ENCODE data around the gene TDP2. TPM values are rescaled to one million over a fixed set of nuclear protein-coding genes. Genes with fewer than 3 reads are reported as not detected.

TDP2 gene
- total and polyA plus RNA-seq, 2 donors from 2014 or later, result 33.0 to 82.9 TPM

DNA sequence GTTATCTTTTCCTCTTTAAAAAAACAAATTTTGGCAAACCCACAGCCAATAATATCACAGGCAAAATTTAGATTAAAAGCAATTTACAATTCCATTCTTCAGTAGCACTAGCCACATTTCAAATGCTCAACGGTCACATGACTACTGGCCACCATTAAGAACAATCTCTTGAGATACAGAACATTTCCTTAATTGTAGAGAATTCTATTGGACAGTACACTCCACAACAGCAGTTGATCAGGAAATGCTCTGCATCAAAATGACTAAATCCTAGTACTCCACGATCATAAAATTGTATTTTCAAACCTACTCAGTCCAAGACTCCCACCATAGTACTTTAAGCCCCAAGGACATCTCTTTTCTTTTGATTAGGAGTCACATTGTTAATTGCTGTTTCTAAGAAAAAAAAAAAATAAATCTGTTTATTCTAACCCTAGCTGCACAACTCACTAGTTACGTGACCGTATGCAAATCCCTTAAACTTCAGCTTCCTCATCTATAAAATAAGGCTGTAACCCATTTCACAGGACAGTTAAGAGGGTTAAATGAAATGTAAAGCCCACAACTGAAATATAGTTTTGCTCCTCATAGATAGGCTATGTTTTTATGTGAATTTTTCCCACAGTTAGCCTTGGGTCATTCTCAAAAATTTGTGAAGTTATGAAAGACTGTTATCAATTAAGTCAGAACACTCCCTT is 42.5 kb upstream of the TDP2 start:
- no peaks in the 10 kb centered on the region for H3K9me3 ChIP-seq (ENCODE audit: control insufficient read depth in 2 of 3, insufficient read depth in 1 of 3, low read length in 3 of 3)
- H3K36me3 ChIP-seq (ENCODE audit: control insufficient read depth in 2 of 3, insufficient read depth in 3 of 3, low read length in 3 of 3), result peaks cover 15 to 82% (median 44%) of the 10 kb centered on the region in 3 donors
- H3K4me3 ChIP-seq (ENCODE audit: low read length in 3 of 3), result no peak overlapping the region
- peaks cover 0 to 6% (median 0%) of the 10 kb centered on the region in 3 donors for H3K4me1 ChIP-seq (ENCODE audit: control insufficient read depth in 2 of 3, insufficient read depth in 2 of 3, low read depth in 1 of 3, low read length in 3 of 3)
- FAIRE-seq (no peak), DNase-seq (no peak)
- H3K27ac ChIP-seq (ENCODE audit: low read depth in 2 of 2, low read length in 2 of 2), result no peak overlapping the region
- H3K9ac ChIP-seq (ENCODE audit: low read length in 3 of 3), result no peak overlapping the region
- intact Hi-C loops (cut with DNase I), result no loop called here
- H3K27me3 ChIP-seq (ENCODE audit: control insufficient read depth, insufficient read depth, low read length), result no peaks in the 10 kb centered on the region
- TF ChIP-seq, protein P1, sequence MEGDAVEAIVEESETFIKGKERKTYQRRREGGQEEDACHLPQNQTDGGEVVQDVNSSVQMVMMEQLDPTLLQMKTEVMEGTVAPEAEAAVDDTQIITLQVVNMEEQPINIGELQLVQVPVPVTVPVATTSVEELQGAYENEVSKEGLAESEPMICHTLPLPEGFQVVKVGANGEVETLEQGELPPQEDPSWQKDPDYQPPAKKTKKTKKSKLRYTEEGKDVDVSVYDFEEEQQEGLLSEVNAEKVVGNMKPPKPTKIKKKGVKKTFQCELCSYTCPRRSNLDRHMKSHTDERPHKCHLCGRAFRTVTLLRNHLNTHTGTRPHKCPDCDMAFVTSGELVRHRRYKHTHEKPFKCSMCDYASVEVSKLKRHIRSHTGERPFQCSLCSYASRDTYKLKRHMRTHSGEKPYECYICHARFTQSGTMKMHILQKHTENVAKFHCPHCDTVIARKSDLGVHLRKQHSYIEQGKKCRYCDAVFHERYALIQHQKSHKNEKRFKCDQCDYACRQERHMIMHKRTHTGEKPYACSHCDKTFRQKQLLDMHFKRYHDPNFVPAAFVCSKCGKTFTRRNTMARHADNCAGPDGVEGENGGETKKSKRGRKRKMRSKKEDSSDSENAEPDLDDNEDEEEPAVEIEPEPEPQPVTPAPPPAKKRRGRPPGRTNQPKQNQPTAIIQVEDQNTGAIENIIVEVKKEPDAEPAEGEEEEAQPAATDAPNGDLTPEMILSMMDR (IDR thresholded peaks at IDR 0.05; ENCODE audit: borderline replicate concordance, extremely low read depth, insufficient read depth), result no peak

DNA sequence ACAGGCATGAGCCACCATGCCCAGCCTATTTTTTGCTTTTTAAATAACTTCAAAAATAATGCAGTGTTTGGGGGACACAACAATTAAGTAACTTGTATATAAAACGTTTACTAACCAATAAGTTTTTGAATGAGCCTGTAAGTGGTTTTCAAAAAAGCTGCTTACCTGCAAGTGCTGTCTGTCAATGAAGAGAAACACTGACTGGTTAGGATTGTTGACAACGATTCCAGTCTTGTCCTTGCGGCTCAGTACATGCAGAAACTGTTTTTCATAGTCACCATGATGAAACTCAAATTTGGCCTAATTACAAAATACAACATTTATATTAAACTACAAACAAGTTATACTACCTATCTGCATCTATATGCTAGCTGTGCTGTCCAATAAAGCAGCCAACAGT is 41.9 kb upstream of the TDP2 start:
- Histone ChIP-seq H3K9ac (ENCODE audit: low read length in 3 of 3) (no peak overlapping the region), H3K4me1 (ENCODE audit: control insufficient read depth in 2 of 3, insufficient read depth in 2 of 3, low read depth in 1 of 3, low read length in 3 of 3) (peaks cover 0 to under 1% (median 0%) of the 10 kb centered on the region in 3 donors), H3K27ac (ENCODE audit: low read depth in 2 of 2, low read length in 2 of 2) (no peak overlapping the region), H3K4me3 (ENCODE audit: low read length in 3 of 3) (no peak overlapping the region), H3K36me3 (ENCODE audit: control insufficient read depth in 2 of 3, insufficient read depth in 3 of 3, low read length in 3 of 3) (peaks cover 17 to 82% (median 45%) of the 10 kb centered on the region in 3 donors), H3K27me3 (ENCODE audit: control insufficient read depth, insufficient read depth, low read length) (no peaks in the 10 kb centered on the region), H3K9me3 (ENCODE audit: control insufficient read depth in 2 of 3, insufficient read depth in 1 of 3, low read length in 3 of 3) (no peaks in the 10 kb centered on the region)
- DNase-seq (no peak), FAIRE-seq (no peak)
- intact Hi-C loops (cut with DNase I), result no loop called here
- TF ChIP-seq, protein P1 (IDR thresholded peaks at IDR 0.05; ENCODE audit: borderline replicate concordance, extremely low read depth, insufficient read depth), result no peak

DNA sequence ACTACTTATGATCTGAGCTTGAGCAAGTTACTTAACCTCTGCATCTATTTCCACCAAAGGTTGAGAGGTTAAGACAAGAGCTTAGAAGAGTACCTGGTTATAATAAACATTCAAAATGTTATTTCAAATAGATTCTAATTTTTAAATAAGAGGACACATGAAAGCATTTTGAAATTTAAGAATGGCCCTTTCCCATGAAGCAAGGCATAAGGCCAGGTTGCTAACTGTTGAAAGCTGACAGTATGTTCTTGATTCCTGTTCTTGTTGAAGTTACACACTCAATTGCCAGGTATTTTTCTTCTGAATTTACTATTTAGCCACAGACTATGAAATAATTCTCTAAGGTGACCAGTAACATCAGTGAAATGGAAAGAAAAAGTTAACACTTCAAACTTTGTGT is 37.8 kb upstream of the TDP2 start:
- H3K9ac ChIP-seq (ENCODE audit: low read length in 3 of 3), result no peak overlapping the region
- H3K9me3 ChIP-seq (ENCODE audit: control insufficient read depth in 2 of 3, insufficient read depth in 1 of 3, low read length in 3 of 3), result no peaks in the 10 kb centered on the region
- H3K4me3 ChIP-seq (ENCODE audit: low read length in 3 of 3), result no peak overlapping the region
- H3K27ac ChIP-seq (ENCODE audit: low read depth in 2 of 2, low read length in 2 of 2), result no peak overlapping the region
- DNase-seq, result no peak
- TF ChIP-seq, protein P1 (IDR thresholded peaks at IDR 0.05; ENCODE audit: borderline replicate concordance, extremely low read depth, insufficient read depth), result no peak
- intact Hi-C loops (cut with DNase I), result no loop called here
- no peaks in the 10 kb centered on the region for H3K4me1 ChIP-seq (ENCODE audit: control insufficient read depth in 2 of 3, insufficient read depth in 2 of 3, low read depth in 1 of 3, low read length in 3 of 3)
- no peaks in the 10 kb centered on the region for H3K27me3 ChIP-seq (ENCODE audit: control insufficient read depth, insufficient read depth, low read length)
- peaks cover 12 to 63% (median 41%) of the 10 kb centered on the region in 3 donors for H3K36me3 ChIP-seq (ENCODE audit: control insufficient read depth in 2 of 3, insufficient read depth in 3 of 3, low read length in 3 of 3)
- FAIRE-seq, result no peak

Data from kidney (tissue), 14 donors.